Measurements from ENCODE around the gene HES5. TPM values are rescaled to one million over a fixed set of nuclear protein-coding genes. Genes with fewer than 3 reads are reported as not detected.

Gene HES5
- total and polyA plus RNA-seq, 2 donors (not counting 3 experiments of a cell fraction or from before 2014, with no cell fraction given), result 0.07 TPM; not detected in 1

- TF ChIP-seq MYC (IDR thresholded peaks at IDR 0.05; ENCODE audit: low read depth, low read length) (no peak), JUN (IDR thresholded peaks at IDR 0.05; ENCODE audit: borderline replicate concordance, insufficient read depth, insufficient read length, low read depth) (no peak), EZH2 (IDR thresholded peaks at IDR 0.05; ENCODE audit: borderline replicate concordance, low read depth, low read length, severe bottlenecking) (no peak), CTCF (IDR thresholded peaks at IDR 0.05; ENCODE audit: extremely low read depth in 1 of 2, insufficient read depth in 1 of 2, low read depth in 1 of 2, low read length in 2 of 2) (no peak), GATA2 (IDR thresholded peaks at IDR 0.05; ENCODE audit: insufficient read depth, insufficient read length, low read depth, low read length) (no peak), POLR2A (IDR thresholded peaks at IDR 0.05; ENCODE audit: low read depth, low read length) (no peak)
- peaks cover 0 to 1% of the 10 kb centered on the region in 2 experiments for H3K27me3 ChIP-seq (ENCODE audit: control insufficient read depth in 2 of 2, insufficient read depth in 2 of 2, low read length in 2 of 2)
- ChIA-PET POLR2A (no interaction called here), CTCF (interaction anchor here (1.1 to 1.4 kb wide), 3 partner anchors 19 to 908 kb away, joined by 3 to 10 read pairs (median 5); partner anchors contain the start of gene PANK4)
- no peaks in the 10 kb centered on the region for H3K36me3 ChIP-seq (ENCODE audit: control insufficient read depth in 2 of 2, extremely low read depth in 1 of 2, insufficient read depth in 2 of 2, low read length in 2 of 2)
- DNase-seq (ENCODE audit: low read depth, low spot score) (no peak), FAIRE-seq (no peak)
- H3K27ac ChIP-seq (ENCODE audit: insufficient read depth, low read depth, low read length), result no peak overlapping the region
- BruUV-seq (replicated peaks), result no TSS peak
- no peak overlapping the region for H2AFZ ChIP-seq (ENCODE audit: low read depth, low read length)
- peaks cover 27% of the 10 kb centered on the region for H3K4me1 ChIP-seq (ENCODE audit: control insufficient read depth, extremely low read depth, insufficient read depth, low read length)
- intact Hi-C loops (cut with micrococcal nuclease), result no loop called here
- H4K20me1 ChIP-seq (replicated peaks; ENCODE audit: control insufficient read depth, extremely low read depth, insufficient read depth, low read length), result no peaks in the 10 kb centered on the region
- H3K4me3 ChIP-seq (replicated peaks in 1 of 3; ENCODE audit: insufficient read depth in 1 of 3, low read depth in 1 of 3, low read length in 3 of 3), result no peak overlapping the region
- H3K9me1 ChIP-seq (replicated peaks; ENCODE audit: control insufficient read depth, extremely low read depth, insufficient read depth, low read length), result no peaks in the 10 kb centered on the region
- H3K79me2 ChIP-seq (ENCODE audit: control insufficient read depth, insufficient read depth, low read length), result no peaks in the 10 kb centered on the region
- no peak overlapping the region for H3K4me2 ChIP-seq (ENCODE audit: insufficient read depth, low read length)
- no peaks in the 10 kb centered on the region for H3K9me3 ChIP-seq (replicated peaks; ENCODE audit: control insufficient read depth, insufficient read depth, low read length)
- dilution Hi-C loops (cut with MboI; ENCODE audit: extremely low pct_ligation_motif_present, low sequenced_read_pairs), result no loop called here
- H3K9ac ChIP-seq (replicated peaks; ENCODE audit: extremely low read depth, insufficient read depth, low read length), result no peak overlapping the region
Measured at GRCh38 chr1:2544875-2545640, 15.0 kb upstream of the HES5 start.

Measured in endothelial cell of umbilical vein (primary cell).